PC-9 (cell line): Measurements from ENCODE around the gene PTPRM.

Source experiments
- EZH2 ChIP-seq: fragments of 200-600 bp; sonication (generic); IDR thresholded peaks from 2 replicates; pipeline ENCODE4 v1.8.0; 2017; ENCODE audit warnings: antibody characterized with exemption, low read depth
- TF ChIP-seq, protein P1 (sequence below): fragments of 200-600 bp; sonication (generic); conservative IDR thresholded peaks from 2 replicates; pipeline ENCODE4 v1.6.1; 2017; ENCODE audit warnings: mixed run types, antibody characterized with exemption, mild to moderate bottlenecking, moderate library complexity

GRCh38 chr18:7586379-7586778, 19.3 kb downstream of the PTPRM start:
- TF ChIP-seq, protein P1, sequence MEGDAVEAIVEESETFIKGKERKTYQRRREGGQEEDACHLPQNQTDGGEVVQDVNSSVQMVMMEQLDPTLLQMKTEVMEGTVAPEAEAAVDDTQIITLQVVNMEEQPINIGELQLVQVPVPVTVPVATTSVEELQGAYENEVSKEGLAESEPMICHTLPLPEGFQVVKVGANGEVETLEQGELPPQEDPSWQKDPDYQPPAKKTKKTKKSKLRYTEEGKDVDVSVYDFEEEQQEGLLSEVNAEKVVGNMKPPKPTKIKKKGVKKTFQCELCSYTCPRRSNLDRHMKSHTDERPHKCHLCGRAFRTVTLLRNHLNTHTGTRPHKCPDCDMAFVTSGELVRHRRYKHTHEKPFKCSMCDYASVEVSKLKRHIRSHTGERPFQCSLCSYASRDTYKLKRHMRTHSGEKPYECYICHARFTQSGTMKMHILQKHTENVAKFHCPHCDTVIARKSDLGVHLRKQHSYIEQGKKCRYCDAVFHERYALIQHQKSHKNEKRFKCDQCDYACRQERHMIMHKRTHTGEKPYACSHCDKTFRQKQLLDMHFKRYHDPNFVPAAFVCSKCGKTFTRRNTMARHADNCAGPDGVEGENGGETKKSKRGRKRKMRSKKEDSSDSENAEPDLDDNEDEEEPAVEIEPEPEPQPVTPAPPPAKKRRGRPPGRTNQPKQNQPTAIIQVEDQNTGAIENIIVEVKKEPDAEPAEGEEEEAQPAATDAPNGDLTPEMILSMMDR = no peak
- no peak for TF ChIP-seq EZH2
